GM12892 (cell line): ENCODE results near the gene AXIN2.

Source experiments
- POLR2A ChIP-seq: IDR thresholded peaks from 2 replicates; pipeline ENCODE4 v1.6.1; 2011; ENCODE audit warnings: low read depth, low read length, control low read depth
- POLR2AphosphoS5 ChIP-seq: IDR thresholded peaks from 2 replicates; pipeline ENCODE4 v1.6.1; 2011; ENCODE audit warnings: low read depth, low read length, control low read depth
- TAF1 ChIP-seq: IDR thresholded peaks from 2 replicates; pipeline ENCODE4 v1.6.1; 2011; ENCODE audit warnings: low read depth, mild to moderate bottlenecking, control low read depth, low read length, borderline replicate concordance

- TF ChIP-seq POLR2A (no peak), POLR2AphosphoS5 (no peak), TAF1 (no peak)
Measured at GRCh38 chr17:65518256-65518655, 43.2 kb downstream of the AXIN2 start.
